Fibroblast of skin of left biceps (primary cell): Measurements from ENCODE around the gene HIC1.

ENCODE experiments used
- DNase-seq, 2 experiments: peaks; one replicate each; pipeline ENCODE4 v3.0.0-alpha.2; 2013; ENCODE audit warnings: low read depth in 2 of 2

Gene HIC1

GRCh38 chr17:2102931-2103809 is 48.3 kb downstream of the HIC1 start:
- peak; percentile 69 to 73 for DNase-seq

- no peak for DNase-seq
These were observed 50.8 kb downstream of the HIC1 start for GRCh38 chr17:2105663-2106062.

GRCh38 chr17:2106308-2106955 is 51.5 kb downstream of the HIC1 start:
- DNase-seq, result no peak

GRCh38 chr17:2107050-2107449 is 52.1 kb downstream of the HIC1 start:
- DNase-seq, result no peak

GRCh38 chr17:2107506-2107905 is 52.6 kb downstream of the HIC1 start:
- DNase-seq, result no peak

GRCh38 chr17:2108170-2108569 is 53.3 kb downstream of the HIC1 start:
- no peak for DNase-seq

- no peak for DNase-seq
These were observed 55.5 kb downstream of the HIC1 start for GRCh38 chr17:2110436-2110835.

GRCh38 chr17:2111691-2112090 is 56.8 kb downstream of the HIC1 start:
- peak; percentile 96 to 97 for DNase-seq
